K562 (cell line): Measurements from ENCODE around the gene ZBTB20. TPM values are rescaled to one million over a fixed set of nuclear protein-coding genes. Genes with fewer than 3 reads are reported as not detected.

Experiments
- CHD1 ChIP-seq: fragments of 200-600 bp; sonication (generic); IDR thresholded peaks from one replicate; pipeline ENCODE4 v1.6.1; 2012; ENCODE audit warnings: mild to moderate bottlenecking, moderate library complexity, low read length, inconsistent platforms
- CTBP1 ChIP-seq: fragments of 450-650 bp; IDR thresholded peaks from 2 replicates; pipeline ENCODE4 v1.6.1; 2016; ENCODE audit warnings: borderline replicate concordance
- ILK ChIP-seq: fragments of 450-650 bp; IDR thresholded peaks from 2 replicates; pipeline ENCODE4 v1.6.1; 2016; ENCODE audit warnings: missing genetic modification characterization, low read depth, mild to moderate bottlenecking, missing compliant biosample characterization, moderate library complexity, borderline replicate concordance
- NFE2L1 ChIP-seq: fragments of 450-650 bp; IDR thresholded peaks from 2 replicates; pipeline ENCODE4 v1.6.1; 2016; ENCODE audit warnings: missing genetic modification characterization, low read depth, mild to moderate bottlenecking, missing compliant biosample characterization, moderate library complexity, borderline replicate concordance
- NFIX ChIP-seq: fragments of 250-450 bp; sonication (Bioruptor Pico); IDR thresholded peaks from 2 replicates; pipeline ENCODE4 v1.4.0; 2020; ENCODE audit warnings: low read depth, mild to moderate bottlenecking, moderate library complexity
- NR2F6 ChIP-seq: fragments of 450-650 bp; formaldehyde crosslinking; IDR thresholded peaks from 2 replicates; pipeline ENCODE4 v1.4.0; 2020; ENCODE audit warnings: mild to moderate bottlenecking
- POU5F1 ChIP-seq: fragments of 150-350 bp; IDR thresholded peaks from 2 replicates; pipeline ENCODE4 v1.6.1; 2014; ENCODE audit warnings: borderline replicate concordance, low read length, low read depth, mild to moderate bottlenecking; ENCODE audit not compliant: partially characterized antibody
- ZNF431 ChIP-seq: sonication (generic); formaldehyde crosslinking; IDR thresholded peaks from 2 replicates; pipeline ENCODE4 v1.8.0; 2022; ENCODE audit warnings: mild to moderate bottlenecking, missing genetic modification reagents
- polyA plus RNA-seq, 8 experiments: library from polyadenylated mRNA; depleted of rRNA in 4 of 8; stranded (reverse) in 5 of 8; unstranded in 3 of 8; fragments of >200 nt; fragmentation: Nextera tagmentation in 2 of 8; fragmentation: Illumina TruSeq in 1 of 8; extraction: Ambion mirVana in 2 of 8; extraction: Trizol in 1 of 8; gene quantifications; 2 replicates each; pipeline versions ENCODE4 v1.2.1 to v1.2.3, GENCODE V29; 2011 to 2014; ENCODE audit warnings: inconsistent platforms in 1 of 8, missing spikeins in 1 of 8
- total RNA-seq, 7 experiments: library from RNA; depleted of rRNA in 6 of 7; stranded (reverse); fragments of >200 nt in 6 of 7; fragmentation: Illumina TruSeq in 2 of 7; extraction: Trizol in 2 of 7; gene quantifications; 2 replicates each; pipeline versions ENCODE4 v1.2.1 to v1.2.3, GENCODE V29; 2011 to 2021; ENCODE audit warnings: low replicate concordance in 1 of 7
- TF ChIP-seq, protein P1 (sequence below), 2 experiments: fragments of 450-650 bp; IDR thresholded peaks; 2 replicates each; pipeline ENCODE4 v1.6.1; 2016; ENCODE audit warnings: mild to moderate bottlenecking in 2 of 2, borderline replicate concordance in 1 of 2, low read depth in 1 of 2, moderate library complexity in 1 of 2
- TF ChIP-seq, protein P2 (sequence below): fragments of 250-450 bp; sonication (Bioruptor Pico); IDR thresholded peaks from 2 replicates; pipeline ENCODE4 v1.5.0; 2020; ENCODE audit warnings: mild to moderate bottlenecking, borderline replicate concordance

Gene ZBTB20
- total and polyA plus RNA-seq, 9 of the 15 experiments (the other 6 are each of a cell fraction or from before 2014, with no cell fraction given) = 0.17 to 1.7 (median 0.45) TPM

DNA sequence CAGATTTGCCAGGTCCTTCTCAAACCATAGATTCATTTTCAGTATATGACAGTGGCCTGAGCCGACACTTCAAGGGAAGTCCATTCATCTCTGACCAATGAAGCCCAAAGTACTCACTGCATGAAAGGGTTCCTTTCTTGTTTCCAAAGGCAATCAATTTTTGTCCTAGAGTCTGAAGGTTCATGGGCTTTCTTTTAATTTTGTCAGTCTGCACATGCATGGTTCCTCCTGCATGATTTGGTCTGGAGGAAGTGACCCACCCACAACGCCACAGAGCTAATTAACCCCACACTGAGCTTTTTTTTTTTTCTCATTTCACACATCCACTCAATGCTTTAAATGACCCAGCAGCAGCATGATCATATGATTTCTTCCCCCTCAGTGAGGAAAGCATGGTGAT lies 636.9 kb downstream of the ZBTB20 start (continued):
- TF ChIP-seq, protein P1, sequence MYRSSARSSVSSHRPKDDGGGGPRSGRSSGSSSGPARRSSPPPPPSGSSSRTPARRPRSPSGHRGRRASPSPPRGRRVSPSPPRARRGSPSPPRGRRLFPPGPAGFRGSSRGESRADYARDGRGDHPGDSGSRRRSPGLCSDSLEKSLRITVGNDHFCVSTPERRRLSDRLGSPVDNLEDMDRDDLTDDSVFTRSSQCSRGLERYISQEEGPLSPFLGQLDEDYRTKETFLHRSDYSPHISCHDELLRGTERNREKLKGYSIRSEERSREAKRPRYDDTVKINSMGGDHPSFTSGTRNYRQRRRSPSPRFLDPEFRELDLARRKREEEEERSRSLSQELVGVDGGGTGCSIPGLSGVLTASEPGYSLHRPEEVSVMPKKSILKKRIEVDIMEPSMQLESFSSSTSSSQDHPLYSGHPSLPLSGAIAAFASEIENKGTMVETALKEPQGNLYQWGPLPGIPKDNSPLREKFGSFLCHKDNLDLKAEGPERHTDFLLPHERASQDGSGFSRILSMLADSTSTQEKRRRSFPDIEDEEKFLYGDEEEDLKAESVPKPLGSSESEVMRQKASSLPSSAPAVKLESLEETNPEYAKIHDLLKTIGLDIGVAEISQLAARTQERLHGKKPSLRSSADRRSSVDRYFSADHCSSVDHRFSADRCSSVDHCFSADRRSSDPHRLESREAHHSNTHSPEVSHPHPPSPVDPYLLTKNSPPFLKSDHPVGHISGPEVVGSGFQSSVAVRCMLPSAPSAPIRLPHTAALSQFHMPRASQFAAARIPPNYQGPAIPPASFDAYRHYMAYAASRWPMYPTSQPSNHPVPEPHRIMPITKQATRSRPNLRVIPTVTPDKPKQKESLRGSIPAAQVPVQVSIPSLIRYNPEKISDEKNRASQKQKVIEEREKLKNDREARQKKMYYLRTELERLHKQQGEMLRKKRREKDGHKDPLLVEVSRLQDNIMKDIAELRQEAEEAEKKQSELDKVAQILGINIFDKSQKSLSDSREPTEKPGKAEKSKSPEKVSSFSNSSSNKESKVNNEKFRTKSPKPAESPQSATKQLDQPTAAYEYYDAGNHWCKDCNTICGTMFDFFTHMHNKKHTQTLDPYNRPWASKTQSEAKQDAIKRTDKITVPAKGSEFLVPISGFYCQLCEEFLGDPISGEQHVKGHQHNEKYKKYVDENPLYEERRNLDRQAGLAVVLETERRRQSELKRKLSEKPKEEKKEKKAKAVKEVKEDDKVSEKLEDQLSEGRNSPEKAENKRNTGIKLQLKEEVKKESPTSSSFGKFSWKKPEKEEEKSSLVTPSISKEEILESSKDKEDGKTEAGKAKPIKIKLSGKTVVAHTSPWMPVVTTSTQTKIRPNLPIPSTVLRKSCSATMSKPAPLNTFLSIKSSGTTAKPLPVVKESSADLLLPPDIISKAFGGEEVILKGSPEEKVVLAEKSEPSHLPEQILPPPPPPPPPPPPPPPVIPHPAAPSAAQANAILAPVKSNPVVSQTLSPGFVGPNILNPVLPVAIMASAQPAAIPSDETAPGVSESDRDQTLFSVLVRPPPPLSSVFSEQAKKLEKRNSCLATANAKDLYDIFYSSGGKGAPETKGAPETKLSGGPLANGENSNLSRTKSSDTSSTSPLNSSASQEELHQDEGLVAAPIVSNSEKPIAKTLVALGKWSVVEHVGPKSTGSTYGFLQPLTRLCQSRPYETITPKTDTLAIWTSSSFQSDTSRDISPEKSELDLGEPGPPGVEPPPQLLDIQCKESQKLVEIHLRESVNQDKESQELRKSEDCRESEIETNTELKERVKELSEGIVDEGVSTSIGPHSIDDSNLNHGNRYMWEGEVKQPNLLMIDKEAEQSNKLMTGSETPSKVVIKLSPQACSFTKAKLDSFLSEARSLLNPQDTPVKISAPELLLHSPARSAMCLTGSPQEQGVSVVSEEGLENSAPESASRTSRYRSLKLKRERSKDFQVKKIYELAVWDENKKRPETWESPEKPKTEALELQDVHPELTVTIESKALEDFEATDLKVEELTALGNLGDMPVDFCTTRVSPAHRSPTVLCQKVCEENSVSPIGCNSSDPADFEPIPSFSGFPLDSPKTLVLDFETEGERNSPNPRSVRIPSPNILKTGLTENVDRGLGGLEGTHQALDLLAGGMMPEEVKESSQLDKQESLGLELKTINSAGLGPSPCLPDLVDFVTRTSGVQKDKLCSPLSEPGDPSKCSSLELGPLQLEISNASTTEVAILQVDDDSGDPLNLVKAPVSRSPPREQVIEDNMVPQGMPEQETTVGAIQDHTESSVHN (IDR thresholded peaks at IDR 0.05; ENCODE audit: borderline replicate concordance in 1 of 2, low read depth in 1 of 2) = no peak
- no peak for TF ChIP-seq NFE2L1 (tag)
- no peak for TF ChIP-seq CHD1
- no peak for TF ChIP-seq NR2F6 (CRISPR knock-in tag)
- TF ChIP-seq, protein P2, sequence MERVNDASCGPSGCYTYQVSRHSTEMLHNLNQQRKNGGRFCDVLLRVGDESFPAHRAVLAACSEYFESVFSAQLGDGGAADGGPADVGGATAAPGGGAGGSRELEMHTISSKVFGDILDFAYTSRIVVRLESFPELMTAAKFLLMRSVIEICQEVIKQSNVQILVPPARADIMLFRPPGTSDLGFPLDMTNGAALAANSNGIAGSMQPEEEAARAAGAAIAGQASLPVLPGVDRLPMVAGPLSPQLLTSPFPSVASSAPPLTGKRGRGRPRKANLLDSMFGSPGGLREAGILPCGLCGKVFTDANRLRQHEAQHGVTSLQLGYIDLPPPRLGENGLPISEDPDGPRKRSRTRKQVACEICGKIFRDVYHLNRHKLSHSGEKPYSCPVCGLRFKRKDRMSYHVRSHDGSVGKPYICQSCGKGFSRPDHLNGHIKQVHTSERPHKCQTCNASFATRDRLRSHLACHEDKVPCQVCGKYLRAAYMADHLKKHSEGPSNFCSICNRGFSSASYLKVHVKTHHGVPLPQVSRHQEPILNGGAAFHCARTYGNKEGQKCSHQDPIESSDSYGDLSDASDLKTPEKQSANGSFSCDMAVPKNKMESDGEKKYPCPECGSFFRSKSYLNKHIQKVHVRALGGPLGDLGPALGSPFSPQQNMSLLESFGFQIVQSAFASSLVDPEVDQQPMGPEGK (CRISPR knock-in tag) = no peak
- TF ChIP-seq NFIX (CRISPR knock-in tag) = no peak
- no peak for TF ChIP-seq ZNF431 (CRISPR knock-in tag)
- no peak for TF ChIP-seq POU5F1
- no peak for TF ChIP-seq ILK (tag)
- TF ChIP-seq CTBP1 = no peak
